Cardiac muscle cell (in vitro differentiated cells and primary cell): ENCODE data around the gene SLC1A2. TPM values are rescaled to one million over a fixed set of nuclear protein-coding genes. Genes with fewer than 3 reads are reported as not detected.

Source experiments
- DNase-seq, 2 donors: peaks; one replicate each; pipeline versions ENCODE4 v3.0.0 to v3.0.0-alpha.2; 2010 to 2017; ENCODE audit warnings: low read depth in 1 of 2, low spot score in 1 of 2
- H3K27ac ChIP-seq: fragments of 200-600 bp; sonication (generic); 2 replicates; pipeline ENCODE4 v1.5.1; 2016
- H3K27me3 ChIP-seq: fragments of 200-600 bp; sonication (generic); 2 replicates; pipeline ENCODE4 v1.6.0; 2016; ENCODE audit warnings: control low read depth
- H3K36me3 ChIP-seq: fragments of 200-600 bp; sonication (generic); 2 replicates; pipeline ENCODE4 v1.5.1; 2016; ENCODE audit warnings: control low read depth
- H3K4me1 ChIP-seq: fragments of 200-600 bp; sonication (generic); 2 replicates; pipeline ENCODE4 v1.8.1; 2017; ENCODE audit warnings: low read depth, mild to moderate bottlenecking, mixed run types
- H3K4me3 ChIP-seq: fragments of 200-600 bp; sonication (generic); 2 replicates; pipeline ENCODE4 v1.5.1; 2016; ENCODE audit warnings: mild to moderate bottlenecking
- H3K9me3 ChIP-seq: fragments of 200-600 bp; sonication (generic); 2 replicates; pipeline ENCODE4 v1.5.1; 2017; ENCODE audit warnings: low read depth, mild to moderate bottlenecking, control low read depth
- polyA plus RNA-seq: library from polyadenylated mRNA; unstranded; fragments of >200 nt; fragmentation: Nextera tagmentation; extraction: Ambion mirVana; gene quantifications from 2 replicates; pipeline ENCODE4 v1.2.1, GENCODE V29; 2016
- total RNA-seq: library from RNA; depleted of rRNA; stranded (reverse); fragments of >200 nt; gene quantifications from 2 replicates; pipeline ENCODE4 v1.2.3, GENCODE V29; 2016
- TF ChIP-seq, protein P1 (sequence below): IDR thresholded peaks from 2 replicates; pipeline ENCODE4 v1.5.1; 2012; ENCODE audit warnings: low read depth, mild to moderate bottlenecking, low read length

Gene SLC1A2
- total and polyA plus RNA-seq, 2 experiments from 2014 or later: 0.76 to 1.3 TPM

- TF ChIP-seq, protein P1, sequence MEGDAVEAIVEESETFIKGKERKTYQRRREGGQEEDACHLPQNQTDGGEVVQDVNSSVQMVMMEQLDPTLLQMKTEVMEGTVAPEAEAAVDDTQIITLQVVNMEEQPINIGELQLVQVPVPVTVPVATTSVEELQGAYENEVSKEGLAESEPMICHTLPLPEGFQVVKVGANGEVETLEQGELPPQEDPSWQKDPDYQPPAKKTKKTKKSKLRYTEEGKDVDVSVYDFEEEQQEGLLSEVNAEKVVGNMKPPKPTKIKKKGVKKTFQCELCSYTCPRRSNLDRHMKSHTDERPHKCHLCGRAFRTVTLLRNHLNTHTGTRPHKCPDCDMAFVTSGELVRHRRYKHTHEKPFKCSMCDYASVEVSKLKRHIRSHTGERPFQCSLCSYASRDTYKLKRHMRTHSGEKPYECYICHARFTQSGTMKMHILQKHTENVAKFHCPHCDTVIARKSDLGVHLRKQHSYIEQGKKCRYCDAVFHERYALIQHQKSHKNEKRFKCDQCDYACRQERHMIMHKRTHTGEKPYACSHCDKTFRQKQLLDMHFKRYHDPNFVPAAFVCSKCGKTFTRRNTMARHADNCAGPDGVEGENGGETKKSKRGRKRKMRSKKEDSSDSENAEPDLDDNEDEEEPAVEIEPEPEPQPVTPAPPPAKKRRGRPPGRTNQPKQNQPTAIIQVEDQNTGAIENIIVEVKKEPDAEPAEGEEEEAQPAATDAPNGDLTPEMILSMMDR: no peak
- Histone ChIP-seq H3K27ac (no peak overlapping the region), H3K9me3 (no peaks in the 10 kb centered on the region), H3K4me3 (no peak overlapping the region), H3K36me3 (no peaks in the 10 kb centered on the region), H3K27me3 (no peaks in the 10 kb centered on the region), H3K4me1 (no peaks in the 10 kb centered on the region)
- no peak for DNase-seq
These were observed 114.4 kb downstream of the SLC1A2 start for GRCh38 chr11:35304900-35305460.

DNA sequence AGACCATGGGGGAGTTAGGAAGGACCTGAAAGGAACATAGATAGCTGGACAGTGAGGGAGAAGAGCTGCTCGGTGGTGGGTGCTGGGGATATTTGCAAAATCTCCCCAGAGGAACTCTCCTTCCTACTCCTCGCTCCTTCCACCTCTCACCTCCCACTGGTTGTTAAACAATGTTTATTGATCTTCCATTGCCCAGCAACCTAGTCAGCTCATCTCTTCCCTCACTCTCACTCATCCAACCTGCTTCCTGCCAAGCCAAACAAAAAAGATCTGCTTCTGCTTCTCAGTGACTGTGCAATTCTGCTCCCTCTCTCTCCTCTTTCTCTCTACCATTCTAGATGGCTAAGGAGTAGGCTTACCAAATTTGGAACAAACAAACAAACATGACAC lies 115.0 kb downstream of the SLC1A2 start:
- TF ChIP-seq, protein P1: no peak
- no peak overlapping the region for H3K4me3 ChIP-seq
- no peaks in the 10 kb centered on the region for H3K9me3 ChIP-seq
- H3K36me3 ChIP-seq: no peaks in the 10 kb centered on the region
- no peaks in the 10 kb centered on the region for H3K4me1 ChIP-seq
- H3K27me3 ChIP-seq: no peaks in the 10 kb centered on the region
- H3K27ac ChIP-seq: no peak overlapping the region
- peak in 1 of 2 donors; percentile 57 for DNase-seq

GRCh38 chr11:35303596-35304385 lies 115.6 kb downstream of the SLC1A2 start:
- Histone ChIP-seq H3K4me3 (no peak overlapping the region), H3K27me3 (no peaks in the 10 kb centered on the region), H3K4me1 (no peaks in the 10 kb centered on the region), H3K27ac (no peak overlapping the region), H3K36me3 (no peaks in the 10 kb centered on the region), H3K9me3 (no peaks in the 10 kb centered on the region)
- DNase-seq: peak in 1 of 2 donors; percentile 95
- TF ChIP-seq, protein P1: no peak

GRCh38 chr11:35302398-35302797 lies 117.0 kb downstream of the SLC1A2 start:
- H3K4me1 ChIP-seq: no peaks in the 10 kb centered on the region
- TF ChIP-seq, protein P1: no peak
- H3K27me3 ChIP-seq: no peaks in the 10 kb centered on the region
- no peaks in the 10 kb centered on the region for H3K36me3 ChIP-seq
- no peak overlapping the region for H3K4me3 ChIP-seq
- no peak overlapping the region for H3K27ac ChIP-seq
- no peaks in the 10 kb centered on the region for H3K9me3 ChIP-seq
- DNase-seq: no peak

DNA sequence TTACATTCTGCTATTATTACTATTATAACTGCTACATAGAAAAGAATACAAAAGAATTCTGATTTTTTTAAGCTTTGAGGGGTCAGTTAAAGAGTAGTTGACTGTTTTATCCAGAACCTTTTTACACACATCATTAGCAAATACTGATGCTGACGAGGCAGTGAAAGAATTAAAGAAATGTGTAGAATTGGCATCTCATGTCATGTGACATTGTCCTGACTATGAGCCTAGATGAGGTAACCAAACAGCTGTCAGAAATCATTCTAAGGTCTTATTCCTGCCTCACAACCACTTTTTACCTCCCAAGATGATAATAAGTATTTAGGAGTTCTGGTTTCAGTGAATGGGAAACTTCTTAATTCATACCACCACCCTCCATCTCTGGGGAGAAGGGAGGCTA lies 121.0 kb downstream of the SLC1A2 start:
- TF ChIP-seq, protein P1: no peak
- no peak for DNase-seq
- Histone ChIP-seq H3K27me3 (no peaks in the 10 kb centered on the region), H3K4me3 (no peak overlapping the region), H3K27ac (no peak overlapping the region), H3K36me3 (no peaks in the 10 kb centered on the region), H3K4me1 (no peaks in the 10 kb centered on the region), H3K9me3 (no peaks in the 10 kb centered on the region)
